GM12891 (cell line): ENCODE data around the gene NRXN3.

Experiments used
- DNase-seq: peaks from one replicate; pipeline ENCODE4 v3.0.0; 2011; ENCODE audit warnings: low spot score; ENCODE audit not compliant: insufficient read length
- FAIRE-seq: peaks from 2 replicates; lab custom pipeline; 2011; peaks lifted over from hg19 to GRCh38; lab: Jason Lieb, UNC
- PAX5 ChIP-seq: IDR thresholded peaks from 2 replicates; pipeline ENCODE4 v1.6.1; 2011; ENCODE audit warnings: low read length, moderate library complexity, mild to moderate bottlenecking; ENCODE audit not compliant: insufficient read depth, severe bottlenecking
- POLR2A ChIP-seq: IDR thresholded peaks from 2 replicates; pipeline ENCODE4 v1.6.1; 2011; ENCODE audit warnings: low read depth, low read length, control low read depth
- POLR2AphosphoS5 ChIP-seq: IDR thresholded peaks from 2 replicates; pipeline ENCODE4 v1.6.1; 2011; ENCODE audit warnings: low read depth, low read length, control low read depth
- POU2F2 ChIP-seq: IDR thresholded peaks from 2 replicates; pipeline ENCODE4 v1.6.1; 2011; ENCODE audit warnings: low read depth, mild to moderate bottlenecking, control low read depth, low read length, moderate library complexity
- SPI1 ChIP-seq: IDR thresholded peaks from 2 replicates; pipeline ENCODE4 v1.6.1; 2011; ENCODE audit warnings: low read depth, low read length, control low read depth
- TAF1 ChIP-seq: IDR thresholded peaks from 2 replicates; pipeline ENCODE4 v1.6.1; 2011; ENCODE audit warnings: low read depth, low read length, control low read depth

The NRXN3 gene

GRCh38 chr14:79321070-79321469, 1150.9 kb downstream of the NRXN3 start:
- no peak for DNase-seq
- no peak for TF ChIP-seq POLR2A
- no peak for TF ChIP-seq POLR2AphosphoS5
- TF ChIP-seq TAF1: no peak
- no peak for TF ChIP-seq PAX5
- TF ChIP-seq POU2F2: no peak
- TF ChIP-seq SPI1: no peak
- FAIRE-seq: no peak

GRCh38 chr14:79325071-79325470, 1154.9 kb downstream of the NRXN3 start:
- DNase-seq (no peak), FAIRE-seq (no peak)
- TF ChIP-seq TAF1: no peak
- TF ChIP-seq POLR2AphosphoS5: no peak

- FAIRE-seq (no peak), DNase-seq (no peak)
- no peak for TF ChIP-seq SPI1
- TF ChIP-seq POLR2AphosphoS5: no peak
- no peak for TF ChIP-seq TAF1
- no peak for TF ChIP-seq PAX5
- no peak for TF ChIP-seq POLR2A
- no peak for TF ChIP-seq POU2F2
These were observed 1155.4 kb downstream of the NRXN3 start for GRCh38 chr14:79325557-79325956.

- DNase-seq (no peak), FAIRE-seq (no peak)
- TF ChIP-seq SPI1 (no peak), PAX5 (no peak), POLR2A (no peak), POU2F2 (no peak)
These were observed 1158.7 kb downstream of the NRXN3 start for GRCh38 chr14:79328863-79329262.

GRCh38 chr14:79331830-79332229, 1161.7 kb downstream of the NRXN3 start:
- FAIRE-seq (no peak), DNase-seq (no peak)
- TF ChIP-seq PAX5 (no peak), POLR2A (no peak), SPI1 (no peak), POLR2AphosphoS5 (no peak), POU2F2 (no peak)

GRCh38 chr14:79332504-79333197, 1162.5 kb downstream of the NRXN3 start:
- DNase-seq (no peak), FAIRE-seq (no peak)
- no peak for TF ChIP-seq TAF1

- TF ChIP-seq TAF1 (no peak), SPI1 (no peak), POLR2AphosphoS5 (no peak), POLR2A (no peak), POU2F2 (no peak), PAX5 (no peak)
- DNase-seq (no peak), FAIRE-seq (no peak)
These were observed 1163.0 kb downstream of the NRXN3 start for GRCh38 chr14:79333198-79333546.

- FAIRE-seq (no peak), DNase-seq (no peak)
- no peak for TF ChIP-seq POU2F2
- no peak for TF ChIP-seq PAX5
- TF ChIP-seq POLR2A: no peak
These were observed 1164.1 kb downstream of the NRXN3 start for GRCh38 chr14:79334272-79334671.

- no peak for FAIRE-seq
- no peak for DNase-seq
- no peak for TF ChIP-seq PAX5
These were observed 1167.6 kb downstream of the NRXN3 start for GRCh38 chr14:79337761-79338160.

GRCh38 chr14:79342942-79343341, 1172.8 kb downstream of the NRXN3 start:
- FAIRE-seq (no peak), DNase-seq (no peak)
- TF ChIP-seq TAF1 (no peak), SPI1 (no peak), POU2F2 (no peak), POLR2AphosphoS5 (no peak), POLR2A (no peak), PAX5 (no peak)

GRCh38 chr14:79351011-79351410, 1180.8 kb downstream of the NRXN3 start:
- no peak for DNase-seq
- TF ChIP-seq SPI1: no peak
- no peak for TF ChIP-seq POLR2AphosphoS5
- TF ChIP-seq POLR2A: no peak
- TF ChIP-seq POU2F2: no peak
- no peak for TF ChIP-seq TAF1
- no peak for TF ChIP-seq PAX5
- no peak for FAIRE-seq

GRCh38 chr14:79352076-79352630, 1182.0 kb downstream of the NRXN3 start:
- TF ChIP-seq POU2F2 (no peak), POLR2A (no peak), PAX5 (no peak), POLR2AphosphoS5 (no peak), SPI1 (no peak), TAF1 (no peak)
- DNase-seq: no peak
- no peak for FAIRE-seq
